RWPE2 (cell line): ENCODE results near the gene ARMH1.

Experiments
- ATAC-seq: fragments of 200-7000 bp; cut with Tn5 transposase; 3 replicates; pipeline ENCODE4 v1.9.1; 2021; ENCODE audit warnings: low read depth
- DNase-seq: peaks from one replicate; pipeline ENCODE4 v3.0.0-alpha.2; 2020; ENCODE audit warnings: low spot score
- H3K27ac ChIP-seq: fragments of 450-650 bp; 2 replicates; pipeline ENCODE4 v1.5.1; 2017; ENCODE audit warnings: mild to moderate bottlenecking; ENCODE audit not compliant: poor library complexity, severe bottlenecking
- H3K27me3 ChIP-seq: fragments of 250-450 bp; sonication (Bioruptor Pico); 2 replicates; pipeline ENCODE4 v1.5.1; 2021; ENCODE audit warnings: mild to moderate bottlenecking, moderate library complexity; ENCODE audit not compliant: insufficient read depth, poor library complexity, severe bottlenecking
- H3K36me3 ChIP-seq: fragments of 250-450 bp; sonication (Bioruptor Pico); 2 replicates; pipeline ENCODE4 v1.5.1; 2020; ENCODE audit warnings: low read depth, mild to moderate bottlenecking, moderate library complexity
- H3K4me1 ChIP-seq: fragments of 250-450 bp; sonication (Bioruptor Pico); 2 replicates; pipeline ENCODE4 v1.5.1; 2021; ENCODE audit warnings: mild to moderate bottlenecking, moderate library complexity; ENCODE audit not compliant: insufficient read depth, poor library complexity, severe bottlenecking
- H3K4me3 ChIP-seq: fragments of 250-450 bp; sonication (Bioruptor Pico); 2 replicates; pipeline ENCODE4 v1.5.1; 2021; ENCODE audit warnings: mild to moderate bottlenecking, moderate library complexity; ENCODE audit not compliant: severe bottlenecking
- H3K9me3 ChIP-seq: fragments of 250-450 bp; sonication (Bioruptor Pico); 2 replicates; pipeline ENCODE4 v1.5.1; 2021; ENCODE audit warnings: mild to moderate bottlenecking, moderate library complexity; ENCODE audit not compliant: severe bottlenecking
- CTCF ChIP-seq: fragments of 450-650 bp; IDR thresholded peaks from one replicate; pipeline ENCODE4 v1.5.1; 2017; ENCODE audit warnings: mild to moderate bottlenecking, moderate library complexity; ENCODE audit not compliant: poor library complexity, severe bottlenecking

ARMH1 gene

DNA sequence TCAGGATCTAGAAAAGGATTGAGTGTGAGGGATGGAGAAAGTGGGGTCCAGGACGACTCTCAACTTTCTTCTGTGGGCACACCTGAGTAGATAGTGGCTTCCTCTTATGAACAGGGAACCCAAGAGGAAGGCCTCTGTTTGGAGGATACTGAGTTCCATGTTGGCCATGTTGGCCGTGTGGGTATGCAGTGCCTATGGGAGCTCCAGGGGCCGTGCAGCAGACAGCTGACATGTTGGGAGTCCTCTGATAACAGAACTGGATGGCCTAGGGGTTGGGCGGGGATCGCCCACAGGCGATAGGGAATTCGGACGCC is 43.2 kb upstream of the ARMH1 start:
- no peaks in the 10 kb centered on the region for H3K27me3 ChIP-seq
- peaks cover 36% of the 10 kb centered on the region for H3K36me3 ChIP-seq
- no peaks in the 10 kb centered on the region for H3K9me3 ChIP-seq
- peak overlapping the region; percentile 82 for H3K27ac ChIP-seq
- peak; percentile 9; the same call in 2 of the 3 replicates for ATAC-seq
- no peak for DNase-seq
- H3K4me1 ChIP-seq = peaks cover 11% of the 10 kb centered on the region
- no peak for TF ChIP-seq CTCF
- peak overlapping the region; percentile 94 for H3K4me3 ChIP-seq

- H3K4me1 ChIP-seq = peaks cover 15% of the 10 kb centered on the region
- ATAC-seq = peak; percentile 79
- H3K9me3 ChIP-seq = no peaks in the 10 kb centered on the region
- peak overlapping the region; percentile 82 for H3K27ac ChIP-seq
- H3K4me3 ChIP-seq = peak overlapping the region; percentile 94
- H3K27me3 ChIP-seq = no peaks in the 10 kb centered on the region
- H3K36me3 ChIP-seq = peaks cover 42% of the 10 kb centered on the region
- DNase-seq = peak; percentile 82
- no peak for TF ChIP-seq CTCF
Measured at GRCh38 chr1:44631647-44632539, 42.6 kb upstream of the ARMH1 start.

- TF ChIP-seq CTCF = no peak
- Histone ChIP-seq H3K9me3 (no peaks in the 10 kb centered on the region), H3K27me3 (no peaks in the 10 kb centered on the region), H3K4me3 (peak overlapping the region; percentile 94), H3K36me3 (peaks cover 48% of the 10 kb centered on the region), H3K4me1 (peaks cover 18% of the 10 kb centered on the region), H3K27ac (peak overlapping the region; percentile 82)
- ATAC-seq = no peak
- DNase-seq = no peak
Measured at GRCh38 chr1:44632598-44632997, 41.9 kb upstream of the ARMH1 start.

DNA sequence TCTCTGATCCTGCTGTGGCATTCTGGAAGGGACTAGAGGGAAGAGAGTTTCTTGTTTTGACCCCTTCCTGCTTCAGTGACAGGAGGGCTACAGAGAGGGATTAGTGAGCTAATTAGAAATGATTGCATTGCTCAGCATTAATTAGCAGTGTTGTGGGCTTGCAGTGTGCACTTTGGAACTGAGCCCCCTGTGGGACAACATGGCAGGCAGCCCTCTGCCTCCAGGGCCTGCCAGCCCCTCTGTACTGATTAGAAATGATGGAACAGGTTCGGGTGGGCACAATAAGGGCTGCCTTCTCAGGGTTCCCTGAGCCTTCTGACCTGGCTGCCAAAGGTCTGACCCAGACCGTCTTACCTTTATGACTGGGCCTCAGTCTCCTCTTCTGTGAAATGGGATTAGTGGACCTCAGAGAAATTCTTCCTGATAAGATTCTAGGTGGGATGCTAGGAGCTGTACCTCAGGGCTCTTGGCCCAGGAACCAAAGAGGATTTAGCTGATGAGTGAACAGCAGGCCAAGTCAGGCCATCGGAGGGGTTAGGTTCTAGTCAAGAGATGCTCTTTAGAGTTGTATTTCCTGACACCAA is 39.8 kb upstream of the ARMH1 start:
- no peak for DNase-seq
- no peaks in the 10 kb centered on the region for H3K9me3 ChIP-seq
- ATAC-seq = no peak
- H3K4me3 ChIP-seq = no peak overlapping the region
- H3K27ac ChIP-seq = no peak overlapping the region
- no peaks in the 10 kb centered on the region for H3K27me3 ChIP-seq
- H3K36me3 ChIP-seq = peaks cover 69% of the 10 kb centered on the region
- no peak for TF ChIP-seq CTCF
- H3K4me1 ChIP-seq = peaks cover 12% of the 10 kb centered on the region

DNA sequence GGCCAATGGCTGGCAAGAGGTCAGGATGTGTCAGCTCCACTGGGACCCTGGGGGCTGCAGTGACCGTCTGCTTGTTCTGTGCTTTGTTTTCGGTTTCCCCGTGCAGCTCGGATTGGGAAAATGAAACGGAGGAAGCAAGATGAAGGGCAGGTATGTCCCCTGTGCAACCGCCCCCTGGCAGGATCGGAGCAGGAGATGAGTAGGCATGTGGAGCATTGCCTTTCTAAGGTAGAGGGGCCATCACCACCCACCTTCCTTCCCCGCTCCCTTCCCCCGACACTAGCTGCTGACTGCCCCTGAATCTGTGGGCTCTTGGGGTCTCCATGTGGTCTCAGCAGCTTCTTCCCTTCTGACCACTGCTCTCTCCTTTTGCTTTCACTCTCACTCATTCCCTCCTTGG is 39.1 kb upstream of the ARMH1 start:
- DNase-seq = no peak
- peaks cover 76% of the 10 kb centered on the region for H3K36me3 ChIP-seq

More for the DNA sequence above, 39.1 kb upstream of the ARMH1 start:
- H3K27ac ChIP-seq = no peak overlapping the region
- H3K4me1 ChIP-seq = peaks cover 12% of the 10 kb centered on the region
- TF ChIP-seq CTCF = no peak
- H3K9me3 ChIP-seq = no peaks in the 10 kb centered on the region
- ATAC-seq = no peak
- no peaks in the 10 kb centered on the region for H3K27me3 ChIP-seq
- H3K4me3 ChIP-seq = no peak overlapping the region
